ENCODE data around the gene CFAP46. TPM values are rescaled to one million over a fixed set of nuclear protein-coding genes. Genes with fewer than 3 reads are reported as not detected.

The CFAP46 gene
- total RNA-seq, 4 donors from 2014 or later = under 0.01 to 1.3 (median 0.28) TPM

GRCh38 chr10:132807621-132808049 lies 134.7 kb downstream of the CFAP46 start:
- TF ChIP-seq, protein P1, sequence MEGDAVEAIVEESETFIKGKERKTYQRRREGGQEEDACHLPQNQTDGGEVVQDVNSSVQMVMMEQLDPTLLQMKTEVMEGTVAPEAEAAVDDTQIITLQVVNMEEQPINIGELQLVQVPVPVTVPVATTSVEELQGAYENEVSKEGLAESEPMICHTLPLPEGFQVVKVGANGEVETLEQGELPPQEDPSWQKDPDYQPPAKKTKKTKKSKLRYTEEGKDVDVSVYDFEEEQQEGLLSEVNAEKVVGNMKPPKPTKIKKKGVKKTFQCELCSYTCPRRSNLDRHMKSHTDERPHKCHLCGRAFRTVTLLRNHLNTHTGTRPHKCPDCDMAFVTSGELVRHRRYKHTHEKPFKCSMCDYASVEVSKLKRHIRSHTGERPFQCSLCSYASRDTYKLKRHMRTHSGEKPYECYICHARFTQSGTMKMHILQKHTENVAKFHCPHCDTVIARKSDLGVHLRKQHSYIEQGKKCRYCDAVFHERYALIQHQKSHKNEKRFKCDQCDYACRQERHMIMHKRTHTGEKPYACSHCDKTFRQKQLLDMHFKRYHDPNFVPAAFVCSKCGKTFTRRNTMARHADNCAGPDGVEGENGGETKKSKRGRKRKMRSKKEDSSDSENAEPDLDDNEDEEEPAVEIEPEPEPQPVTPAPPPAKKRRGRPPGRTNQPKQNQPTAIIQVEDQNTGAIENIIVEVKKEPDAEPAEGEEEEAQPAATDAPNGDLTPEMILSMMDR (IDR thresholded peaks at IDR 0.05) = no peak
- no peak for TF ChIP-seq POLR2A (IDR thresholded peaks at IDR 0.05; ENCODE audit: low read depth)
- no peak for TF ChIP-seq EP300 (IDR thresholded peaks at IDR 0.05)
- TF ChIP-seq POLR2AphosphoS5 (IDR thresholded peaks at IDR 0.05) = no peak
- Histone ChIP-seq H3K4me3 (no peak overlapping the region), H3K36me3 (no peaks in the 10 kb centered on the region), H3K27ac (replicated peaks in 1 of 4) (no peak overlapping the region), H3K4me1 (no peaks in the 10 kb centered on the region), H3K9me3 (no peaks in the 10 kb centered on the region), H3K27me3 (peaks cover 0 to 40% (median 0%) of the 10 kb centered on the region in 4 donors)
- whole genome bisulfite sequencing = 87% methylated on average over 7 of the region's 27 CpGs
- no peak for DNase-seq (ENCODE audit: extremely low spot score)
- intact Hi-C loops (cut with DNase I) = no loop called here

- no peak for DNase-seq (ENCODE audit: extremely low spot score)
- Histone ChIP-seq H3K9me3 (peaks cover 0 to 6% (median 6%) of the 10 kb centered on the region in 4 donors), H3K4me1 (no peaks in the 10 kb centered on the region), H3K27me3 (peaks cover 0 to 35% (median 0%) of the 10 kb centered on the region in 4 donors), H3K27ac (replicated peaks in 1 of 4) (no peak overlapping the region), H3K36me3 (no peaks in the 10 kb centered on the region), H3K4me3 (no peak overlapping the region)
- WGBS = 83% methylated on average over 25 of the region's 25 CpGs
- TF ChIP-seq POLR2AphosphoS5 (IDR thresholded peaks at IDR 0.05) (no peak), EP300 (IDR thresholded peaks at IDR 0.05) (no peak), POLR2A (IDR thresholded peaks at IDR 0.05; ENCODE audit: low read depth) (no peak)
- TF ChIP-seq, protein P1 (IDR thresholded peaks at IDR 0.05) = no peak
- intact Hi-C loops (cut with DNase I) = no loop called here
These were observed 135.8 kb downstream of the CFAP46 start for GRCh38 chr10:132806561-132807003.

DNA sequence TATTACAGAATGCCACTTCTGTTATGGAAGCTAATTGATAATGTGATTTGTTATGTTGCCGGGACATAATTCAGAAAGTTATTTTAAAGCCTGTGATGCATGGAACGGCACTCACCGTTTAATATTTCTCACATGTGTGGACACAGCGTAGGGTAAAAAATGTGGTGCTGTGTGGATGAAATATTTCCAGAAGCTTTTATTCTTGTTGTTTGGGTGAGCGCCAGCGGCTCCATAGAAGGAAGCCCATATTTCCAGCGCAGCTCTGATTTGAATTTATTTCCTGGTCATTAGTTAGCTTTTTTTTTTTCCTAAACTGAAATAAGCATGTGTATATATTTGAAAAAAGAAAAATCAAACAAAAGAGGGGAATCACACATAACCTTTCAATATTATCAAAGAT lies 136.3 kb downstream of the CFAP46 start:
- no peak for TF ChIP-seq POLR2AphosphoS5 (IDR thresholded peaks at IDR 0.05)
- no peak for TF ChIP-seq EP300 (IDR thresholded peaks at IDR 0.05)
- TF ChIP-seq POLR2A (IDR thresholded peaks at IDR 0.05; ENCODE audit: low read depth) = no peak
- TF ChIP-seq, protein P1 (IDR thresholded peaks at IDR 0.05) = no peak
- Histone ChIP-seq H3K9me3 (peaks cover 0 to 9% (median 7%) of the 10 kb centered on the region in 4 donors), H3K4me3 (no peak overlapping the region), H3K4me1 (no peaks in the 10 kb centered on the region), H3K27ac (replicated peaks in 1 of 4) (no peak overlapping the region), H3K27me3 (peaks cover 0 to 32% (median 0%) of the 10 kb centered on the region in 4 donors), H3K36me3 (no peaks in the 10 kb centered on the region)
- no peak for DNase-seq (ENCODE audit: extremely low spot score)
- intact Hi-C loops (cut with DNase I) = no loop called here
- 46% methylated on average over 7 of the region's 7 CpGs for WGBS

DNA sequence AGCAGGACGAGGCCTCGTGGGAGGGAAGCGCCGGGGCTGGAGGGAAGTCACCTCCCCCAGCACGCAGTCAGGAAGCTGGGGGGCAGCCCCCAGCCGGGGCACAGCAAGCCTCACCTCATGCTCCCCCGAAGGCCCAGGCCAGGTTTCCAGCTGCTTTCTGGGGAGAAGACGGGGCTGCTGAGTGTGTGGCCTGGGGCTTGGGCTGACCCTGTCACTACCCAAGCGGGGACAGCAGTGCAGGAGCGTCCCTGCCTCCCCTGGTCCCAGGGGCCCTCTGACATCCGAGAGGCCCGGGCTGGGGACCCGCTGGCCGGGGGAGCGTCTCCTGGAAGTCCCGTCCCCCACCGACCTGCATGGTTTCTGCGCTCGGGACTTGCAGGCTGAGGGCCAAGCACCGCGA lies 136.8 kb downstream of the CFAP46 start:
- Histone ChIP-seq H3K9me3 (peaks cover 0 to 9% (median 7%) of the 10 kb centered on the region in 4 donors), H3K36me3 (no peaks in the 10 kb centered on the region), H3K4me3 (no peak overlapping the region), H3K27me3 (peaks cover 0 to 27% (median 0%) of the 10 kb centered on the region in 4 donors), H3K4me1 (no peaks in the 10 kb centered on the region), H3K27ac (replicated peaks in 1 of 4) (no peak overlapping the region)
- 49% methylated on average over 17 of the region's 21 CpGs for WGBS
- intact Hi-C loops (cut with DNase I) = no loop called here
- TF ChIP-seq, protein P1 (IDR thresholded peaks at IDR 0.05) = no peak
- TF ChIP-seq EP300 (IDR thresholded peaks at IDR 0.05) (no peak), POLR2A (IDR thresholded peaks at IDR 0.05; ENCODE audit: low read depth) (no peak), POLR2AphosphoS5 (IDR thresholded peaks at IDR 0.05) (no peak)
- DNase-seq (ENCODE audit: extremely low spot score) = no peak
